SU-DHL-6 (cell line): Measurements from ENCODE around the gene P3H2.

ENCODE experiments used
- H2AFZ ChIP-seq: fragments of 200-600 bp; sonication (generic); 2 replicates; pipeline ENCODE4 v1.6.1; 2014; ENCODE audit warnings: low read depth, mild to moderate bottlenecking, moderate library complexity, mixed read lengths, antibody characterized with exemption, low read length; ENCODE audit not compliant: severe bottlenecking
- H3F3A ChIP-seq: fragments of 200-600 bp; shearing (Covaris generic); 2 replicates; pipeline ENCODE4 v1.6.0; 2016; ENCODE audit warnings: antibody characterized with exemption, mild to moderate bottlenecking; ENCODE audit not compliant: insufficient read depth
- H3K27ac ChIP-seq: fragments of 200-600 bp; sonication (generic); 2 replicates; pipeline ENCODE4 v1.5.1; 2016; ENCODE audit warnings: low read depth, mild to moderate bottlenecking, low read length, moderate library complexity, mixed read lengths
- H3K27me3 ChIP-seq: fragments of 200-600 bp; sonication (generic), shearing (Covaris generic); 2 replicates; pipeline ENCODE4 v1.6.0; 2014; ENCODE audit warnings: mild to moderate bottlenecking, low read length
- H3K36me3 ChIP-seq: fragments of 200-600 bp; sonication (generic); 2 replicates; pipeline ENCODE4 v1.6.1; 2014; ENCODE audit warnings: mild to moderate bottlenecking, low read length, mixed read lengths
- H3K4me2 ChIP-seq: fragments of 300-600, 200-600 bp; shearing (Covaris generic), sonication (generic); 2 replicates; pipeline ENCODE4 v1.6.0; 2014; ENCODE audit warnings: low read length, low read depth, mild to moderate bottlenecking; ENCODE audit not compliant: poor library complexity, severe bottlenecking
- H3K4me3 ChIP-seq: fragments of 200-600 bp; sonication (generic); 2 replicates; pipeline ENCODE4 v1.5.1; 2014; ENCODE audit warnings: antibody characterized with exemption, low read length, mild to moderate bottlenecking, mixed read lengths; ENCODE audit not compliant: insufficient read depth, poor library complexity, severe bottlenecking
- H3K79me2 ChIP-seq: fragments of 200-600 bp; sonication (generic); 2 replicates; pipeline ENCODE4 v1.6.1; 2014; ENCODE audit warnings: mild to moderate bottlenecking, low read length, moderate library complexity; ENCODE audit not compliant: insufficient read depth
- H3K9ac ChIP-seq: fragments of 200-600 bp; sonication (generic); 2 replicates; pipeline ENCODE4 v1.7.0; 2014; ENCODE audit warnings: mild to moderate bottlenecking, low read length
- H3K9me2 ChIP-seq: fragments of 200-600 bp; sonication (generic); replicated peaks from 2 replicates; pipeline ENCODE4 v1.6.1; 2014; ENCODE audit warnings: low read length; ENCODE audit not compliant: insufficient read depth
- H3K9me3 ChIP-seq: fragments of 200-600 bp; sonication (generic); 2 replicates; pipeline ENCODE4 v1.6.1; 2014; ENCODE audit warnings: low read length, mixed read lengths; ENCODE audit not compliant: insufficient read depth
- H4K20me1 ChIP-seq: fragments of 200-600 bp; sonication (generic); 2 replicates; pipeline ENCODE4 v1.6.1; 2014; ENCODE audit warnings: low read depth, mild to moderate bottlenecking, antibody characterized with exemption, low read length, moderate library complexity, mixed read lengths
- CTCF ChIP-seq: fragments of 200-600 bp; sonication (generic); IDR thresholded peaks from one replicate; pipeline ENCODE4 v1.5.1; 2017; ENCODE audit warnings: antibody characterized with exemption, mild to moderate bottlenecking, low read length, moderate library complexity; ENCODE audit not compliant: insufficient read depth, poor library complexity, severe bottlenecking
- EZH2phosphoT487 ChIP-seq: fragments of 200-600 bp; sonication (generic), shearing (Covaris generic); conservative IDR thresholded peaks from 2 replicates; pipeline ENCODE4 v1.6.1; 2018; ENCODE audit warnings: mild to moderate bottlenecking, antibody characterized with exemption, low read length, moderate library complexity, mixed read lengths

P3H2 gene

GRCh38 chr3:189909573-189909972, 211.1 kb downstream of the P3H2 start:
- H2AFZ ChIP-seq, result no peak overlapping the region
- no peaks in the 10 kb centered on the region for H3K9me2 ChIP-seq
- TF ChIP-seq EZH2phosphoT487 (no peak), CTCF (no peak)
- no peak overlapping the region for H3K4me3 ChIP-seq
- no peaks in the 10 kb centered on the region for H4K20me1 ChIP-seq
- H3K4me2 ChIP-seq, result no peak overlapping the region
- no peak overlapping the region for H3K9ac ChIP-seq
- H3K27ac ChIP-seq, result no peak overlapping the region
- no peaks in the 10 kb centered on the region for H3K9me3 ChIP-seq
- H3K79me2 ChIP-seq, result no peaks in the 10 kb centered on the region
- no peaks in the 10 kb centered on the region for H3F3A ChIP-seq
- no peaks in the 10 kb centered on the region for H3K36me3 ChIP-seq
- H3K27me3 ChIP-seq, result no peaks in the 10 kb centered on the region

- Histone ChIP-seq H3K9me3 (no peaks in the 10 kb centered on the region), H4K20me1 (no peaks in the 10 kb centered on the region), H3K27me3 (no peaks in the 10 kb centered on the region), H3K27ac (no peak overlapping the region), H3K9me2 (no peaks in the 10 kb centered on the region), H3F3A (no peaks in the 10 kb centered on the region), H2AFZ (no peak overlapping the region), H3K9ac (no peak overlapping the region), H3K4me3 (no peak overlapping the region), H3K4me2 (no peak overlapping the region), H3K36me3 (no peaks in the 10 kb centered on the region), H3K79me2 (no peaks in the 10 kb centered on the region)
- no peak for TF ChIP-seq EZH2phosphoT487
- TF ChIP-seq CTCF, result no peak
These were observed 211.6 kb downstream of the P3H2 start for GRCh38 chr3:189909139-189909538.

GRCh38 chr3:189908646-189909045, 212.1 kb downstream of the P3H2 start:
- Histone ChIP-seq H3K4me2 (no peak overlapping the region), H2AFZ (no peak overlapping the region), H3K9ac (no peak overlapping the region), H3F3A (no peaks in the 10 kb centered on the region), H3K36me3 (no peaks in the 10 kb centered on the region), H3K27me3 (no peaks in the 10 kb centered on the region), H3K79me2 (no peaks in the 10 kb centered on the region), H3K9me3 (no peaks in the 10 kb centered on the region), H3K9me2 (no peaks in the 10 kb centered on the region), H3K27ac (no peak overlapping the region), H3K4me3 (no peak overlapping the region), H4K20me1 (no peaks in the 10 kb centered on the region)
- TF ChIP-seq CTCF (no peak), EZH2phosphoT487 (no peak)
